Measurements from ENCODE around the gene CR1. TPM values are rescaled to one million over a fixed set of nuclear protein-coding genes. Genes with fewer than 3 reads are reported as not detected.
"Not testable (repeated sequence)": the region's sequence is repeated elsewhere in the genome, so short reads cannot be mapped to it uniquely, and the experiment has no call there.

The CR1 gene
- polyA plus RNA-seq, 1 donor (not counting 4 experiments of a cell fraction or from before 2014, with no cell fraction given): 0.09 TPM

DNA sequence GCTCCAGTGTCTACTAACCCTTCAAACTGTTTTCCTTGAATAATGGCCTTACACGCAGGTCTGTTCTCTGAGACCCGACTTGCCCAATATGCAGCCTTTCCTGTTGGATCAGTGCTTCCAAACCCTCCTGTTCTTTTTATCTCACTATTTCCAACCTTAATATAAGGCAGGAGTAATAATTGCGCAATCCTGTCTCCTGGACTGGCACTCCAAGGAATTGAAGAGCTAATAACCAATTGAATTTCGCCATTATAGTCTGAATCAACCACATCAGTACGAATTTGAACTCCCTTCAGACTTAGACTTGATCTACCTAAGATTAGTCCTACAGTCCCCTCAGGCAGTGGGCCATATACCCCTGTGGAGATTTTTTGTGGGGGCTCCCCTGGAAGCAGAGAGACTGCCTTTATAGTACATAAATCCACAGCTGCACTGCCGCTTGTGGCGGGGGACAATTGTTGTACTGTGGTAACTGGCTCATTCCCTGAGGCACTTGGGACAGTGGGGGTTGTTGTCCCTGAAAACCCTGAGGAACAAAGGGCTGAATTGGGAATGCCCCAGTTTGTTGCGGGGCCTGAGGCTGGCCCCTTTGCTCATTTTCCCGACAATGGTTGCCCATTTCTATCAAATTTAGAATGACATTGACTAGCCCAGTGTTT, 142.7 kb downstream of the CR1 start:
- H3K27ac ChIP-seq (ENCODE audit: control insufficient read depth, insufficient read depth, low read length); H3K4me2 ChIP-seq (ENCODE audit: control insufficient read depth, extremely low read depth, insufficient read depth, low read depth, low read length); H3K9ac ChIP-seq (ENCODE audit: control insufficient read depth, extremely low read depth, insufficient read depth, low read length); FAIRE-seq; DNase-seq (ENCODE audit: low read depth, low spot score); dilution Hi-C loops (cut with MboI; ENCODE audit: extremely low pct_ligation_motif_present, low sequenced_read_pairs); H3K9me3 ChIP-seq (ENCODE audit: control insufficient read depth, low read depth, low read length); H3K79me2 ChIP-seq (ENCODE audit: control insufficient read depth, insufficient read depth, low read length); H3K36me3 ChIP-seq (ENCODE audit: control insufficient read depth in 2 of 2, extremely low read depth in 1 of 2, insufficient read depth in 2 of 2, low read length in 2 of 2); H3K4me1 ChIP-seq (ENCODE audit: control insufficient read depth, extremely low read depth, insufficient read depth, low read length); H2AFZ ChIP-seq (ENCODE audit: control insufficient read depth, low read length); H4K20me1 ChIP-seq (ENCODE audit: control insufficient read depth, extremely low read depth, insufficient read depth, low read length); H3K27me3 ChIP-seq (ENCODE audit: control insufficient read depth, extremely low read depth, insufficient read depth, low read length); H3K4me3 ChIP-seq (ENCODE audit: control insufficient read depth in 2 of 3, extremely low read depth in 1 of 3, insufficient read depth in 2 of 3, low read depth in 1 of 3, low read length in 3 of 3); H3K9me1 ChIP-seq (ENCODE audit: control insufficient read depth, extremely low read depth, insufficient read depth, low read length): not testable (repeated sequence)

DNA sequence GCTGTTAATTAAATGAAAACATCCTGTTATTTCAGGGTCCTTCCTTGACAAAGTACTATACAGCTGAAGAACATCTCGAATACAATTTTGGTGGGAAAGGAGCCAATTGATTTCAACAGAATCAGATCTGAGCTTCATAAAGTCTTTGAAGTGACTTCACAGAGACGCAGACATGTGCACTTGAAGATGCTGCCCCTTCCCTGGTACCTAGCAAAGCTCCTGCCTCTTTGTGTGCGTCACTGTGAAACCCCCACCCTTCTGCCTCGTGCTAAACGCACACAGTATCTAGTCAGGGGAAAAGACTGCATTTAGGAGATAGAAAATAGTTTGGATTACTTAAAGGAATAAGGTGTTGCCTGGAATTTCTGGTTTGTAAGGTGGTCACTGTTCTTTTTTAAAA, 143.4 kb downstream of the CR1 start:
- H3K79me2 ChIP-seq (ENCODE audit: control insufficient read depth, insufficient read depth, low read length); H3K27ac ChIP-seq (ENCODE audit: control insufficient read depth, insufficient read depth, low read length); H3K9ac ChIP-seq (ENCODE audit: control insufficient read depth, extremely low read depth, insufficient read depth, low read length); H3K27me3 ChIP-seq (ENCODE audit: control insufficient read depth, extremely low read depth, insufficient read depth, low read length); H3K9me3 ChIP-seq (ENCODE audit: control insufficient read depth, low read depth, low read length); H3K4me2 ChIP-seq (ENCODE audit: control insufficient read depth, extremely low read depth, insufficient read depth, low read depth, low read length); H3K4me1 ChIP-seq (ENCODE audit: control insufficient read depth, extremely low read depth, insufficient read depth, low read length); H3K4me3 ChIP-seq (ENCODE audit: control insufficient read depth in 2 of 3, extremely low read depth in 1 of 3, insufficient read depth in 2 of 3, low read depth in 1 of 3, low read length in 3 of 3); H4K20me1 ChIP-seq (ENCODE audit: control insufficient read depth, extremely low read depth, insufficient read depth, low read length); H3K9me1 ChIP-seq (ENCODE audit: control insufficient read depth, extremely low read depth, insufficient read depth, low read length); H3K36me3 ChIP-seq (ENCODE audit: control insufficient read depth in 2 of 2, extremely low read depth in 1 of 2, insufficient read depth in 2 of 2, low read length in 2 of 2); FAIRE-seq; dilution Hi-C loops (cut with MboI; ENCODE audit: extremely low pct_ligation_motif_present, low sequenced_read_pairs); H2AFZ ChIP-seq (ENCODE audit: control insufficient read depth, low read length); DNase-seq (ENCODE audit: low read depth, low spot score): not testable (repeated sequence)

DNA sequence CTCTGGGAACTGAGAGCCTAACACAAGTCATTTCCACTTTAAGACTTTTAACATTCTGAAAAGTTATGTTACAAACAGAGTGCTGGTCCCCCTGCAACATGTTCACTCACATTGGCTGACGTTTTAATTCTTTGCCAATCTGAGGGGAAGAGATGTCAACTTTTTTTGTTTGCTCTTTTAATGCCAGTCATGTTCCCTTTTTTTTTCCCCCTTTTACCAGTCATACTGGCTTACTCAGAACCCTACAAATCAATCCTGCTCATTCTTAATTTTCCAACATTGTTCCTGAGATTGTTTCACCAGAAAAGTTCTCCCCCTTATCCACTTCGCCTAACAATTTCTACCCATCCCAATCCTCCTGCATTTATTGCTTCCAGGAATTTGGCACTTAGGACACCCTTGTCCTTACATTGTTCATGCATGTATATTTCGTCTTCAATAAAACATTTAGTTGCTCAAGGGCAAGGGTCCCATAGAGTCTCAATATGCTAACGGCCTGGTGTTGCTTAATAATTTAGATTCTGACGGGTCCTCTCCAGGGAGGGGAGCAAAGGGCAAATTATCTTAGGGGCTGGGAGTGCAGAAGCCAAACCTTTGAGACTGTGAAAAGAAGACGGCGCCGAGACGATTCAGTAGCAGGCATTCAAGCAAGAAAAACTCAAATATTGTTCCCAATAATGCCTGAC, 148.4 kb downstream of the CR1 start:
- no peaks in the 10 kb centered on the region for H4K20me1 ChIP-seq (ENCODE audit: control insufficient read depth, extremely low read depth, insufficient read depth, low read length)
- H3K4me1 ChIP-seq (ENCODE audit: control insufficient read depth, extremely low read depth, insufficient read depth, low read length): peaks cover 2% of the 10 kb centered on the region
- H2AFZ ChIP-seq (ENCODE audit: control insufficient read depth, low read length): peak overlapping the region; percentile 26
- H3K9me3 ChIP-seq (ENCODE audit: control insufficient read depth, low read depth, low read length): no peaks in the 10 kb centered on the region
- H3K27ac ChIP-seq (ENCODE audit: control insufficient read depth, insufficient read depth, low read length): no peak overlapping the region
- peak overlapping the region; percentile 33 to 81 (median 76) for H3K4me3 ChIP-seq (ENCODE audit: control insufficient read depth in 2 of 3, extremely low read depth in 1 of 3, insufficient read depth in 2 of 3, low read depth in 1 of 3, low read length in 3 of 3)
- no peaks in the 10 kb centered on the region for H3K36me3 ChIP-seq (ENCODE audit: control insufficient read depth in 2 of 2, extremely low read depth in 1 of 2, insufficient read depth in 2 of 2, low read length in 2 of 2)
- no peak overlapping the region for H3K9ac ChIP-seq (ENCODE audit: control insufficient read depth, extremely low read depth, insufficient read depth, low read length)
- H3K9me1 ChIP-seq (ENCODE audit: control insufficient read depth, extremely low read depth, insufficient read depth, low read length): no peaks in the 10 kb centered on the region
- no peak for TF ChIP-seq EZH2 (IDR thresholded peaks at IDR 0.05; ENCODE audit: low read length)
- TF ChIP-seq, protein P1, sequence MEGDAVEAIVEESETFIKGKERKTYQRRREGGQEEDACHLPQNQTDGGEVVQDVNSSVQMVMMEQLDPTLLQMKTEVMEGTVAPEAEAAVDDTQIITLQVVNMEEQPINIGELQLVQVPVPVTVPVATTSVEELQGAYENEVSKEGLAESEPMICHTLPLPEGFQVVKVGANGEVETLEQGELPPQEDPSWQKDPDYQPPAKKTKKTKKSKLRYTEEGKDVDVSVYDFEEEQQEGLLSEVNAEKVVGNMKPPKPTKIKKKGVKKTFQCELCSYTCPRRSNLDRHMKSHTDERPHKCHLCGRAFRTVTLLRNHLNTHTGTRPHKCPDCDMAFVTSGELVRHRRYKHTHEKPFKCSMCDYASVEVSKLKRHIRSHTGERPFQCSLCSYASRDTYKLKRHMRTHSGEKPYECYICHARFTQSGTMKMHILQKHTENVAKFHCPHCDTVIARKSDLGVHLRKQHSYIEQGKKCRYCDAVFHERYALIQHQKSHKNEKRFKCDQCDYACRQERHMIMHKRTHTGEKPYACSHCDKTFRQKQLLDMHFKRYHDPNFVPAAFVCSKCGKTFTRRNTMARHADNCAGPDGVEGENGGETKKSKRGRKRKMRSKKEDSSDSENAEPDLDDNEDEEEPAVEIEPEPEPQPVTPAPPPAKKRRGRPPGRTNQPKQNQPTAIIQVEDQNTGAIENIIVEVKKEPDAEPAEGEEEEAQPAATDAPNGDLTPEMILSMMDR (optimal IDR thresholded peaks at IDR 0.05 in 1 of 3, IDR thresholded peaks at IDR 0.05 in 1 of 3, conservative IDR thresholded peaks at IDR 0.05 in 1 of 3; ENCODE audit: extremely low read depth in 1 of 3, insufficient read depth in 2 of 3, low read length in 3 of 3): no peak
- no peaks in the 10 kb centered on the region for H3K79me2 ChIP-seq (ENCODE audit: control insufficient read depth, insufficient read depth, low read length)
- dilution Hi-C loops (cut with MboI; ENCODE audit: extremely low pct_ligation_motif_present, low sequenced_read_pairs): no loop called here
- H3K27me3 ChIP-seq (ENCODE audit: control insufficient read depth, extremely low read depth, insufficient read depth, low read length): peaks cover 12% of the 10 kb centered on the region
- DNase-seq (ENCODE audit: low read depth, low spot score): no peak
- no peak for FAIRE-seq
- peak overlapping the region; percentile 87 for H3K4me2 ChIP-seq (ENCODE audit: control insufficient read depth, extremely low read depth, insufficient read depth, low read depth, low read length)

All from keratinocyte (primary cell).